HG03280 (cell line): ENCODE results near the gene DYNLT2B.
A peak's percentile ranks its signal among the peaks of the same experiment; 100 is the strongest.
"Not testable (repeated sequence)": the region's sequence is repeated elsewhere in the genome, so short reads cannot be mapped to it uniquely, and the experiment has no call there.

ENCODE experiments used
- ATAC-seq: cut with Tn5 transposase; IDR thresholded peaks from one replicate; pipeline ENCODE4 v1.9.1; 2021; ENCODE audit warnings: mild to moderate bottlenecking, moderate library complexity; ENCODE audit not compliant: unreplicated experiment

DYNLT2B gene

GRCh38 chr3:196274585-196274984, 43.5 kb downstream of the DYNLT2B start:
- peak; percentile 85 for ATAC-seq

DNA sequence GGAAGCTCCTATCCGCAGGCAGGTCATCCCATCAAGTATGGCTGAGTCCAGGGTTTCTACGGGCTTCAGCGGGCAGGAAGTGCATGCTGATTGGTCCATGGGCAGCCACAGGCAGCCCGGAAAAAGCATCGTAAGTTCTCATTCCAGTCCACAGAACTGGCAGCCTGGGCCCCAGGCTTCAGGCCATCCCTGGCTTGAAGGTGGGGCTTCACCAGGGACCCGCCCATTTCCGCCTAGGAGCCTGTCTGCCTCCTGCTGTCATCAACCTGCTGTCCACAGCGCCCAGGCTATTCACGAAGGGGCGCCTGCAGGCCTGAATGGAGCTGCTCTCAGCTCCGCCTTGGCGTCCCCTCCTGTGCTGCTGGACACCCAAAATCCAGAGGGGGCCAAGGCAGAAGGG, 44.4 kb downstream of the DYNLT2B start:
- ATAC-seq: no peak

- no peak for ATAC-seq
Observed at GRCh38 chr3:196272826-196273225, 45.2 kb downstream of the DYNLT2B start.

DNA sequence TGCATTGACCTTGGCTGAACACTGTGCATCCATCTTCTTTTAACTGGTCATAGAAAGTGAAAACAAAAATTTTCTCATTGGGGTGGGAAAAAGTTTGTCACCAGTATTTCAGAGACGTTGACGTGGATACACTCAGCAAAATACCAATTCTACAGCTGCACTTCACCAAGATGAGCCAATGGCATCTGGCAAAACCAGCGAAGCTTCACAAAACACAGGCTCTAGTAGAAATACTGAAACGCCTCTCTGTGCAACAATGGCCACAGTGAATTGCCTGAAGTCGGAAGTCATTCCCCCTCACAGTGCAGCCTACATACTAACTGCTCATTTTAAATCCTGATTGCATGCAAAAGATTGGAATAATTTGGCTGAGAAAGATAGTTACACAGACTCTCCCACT, 47.5 kb downstream of the DYNLT2B start:
- ATAC-seq: no peak

DNA sequence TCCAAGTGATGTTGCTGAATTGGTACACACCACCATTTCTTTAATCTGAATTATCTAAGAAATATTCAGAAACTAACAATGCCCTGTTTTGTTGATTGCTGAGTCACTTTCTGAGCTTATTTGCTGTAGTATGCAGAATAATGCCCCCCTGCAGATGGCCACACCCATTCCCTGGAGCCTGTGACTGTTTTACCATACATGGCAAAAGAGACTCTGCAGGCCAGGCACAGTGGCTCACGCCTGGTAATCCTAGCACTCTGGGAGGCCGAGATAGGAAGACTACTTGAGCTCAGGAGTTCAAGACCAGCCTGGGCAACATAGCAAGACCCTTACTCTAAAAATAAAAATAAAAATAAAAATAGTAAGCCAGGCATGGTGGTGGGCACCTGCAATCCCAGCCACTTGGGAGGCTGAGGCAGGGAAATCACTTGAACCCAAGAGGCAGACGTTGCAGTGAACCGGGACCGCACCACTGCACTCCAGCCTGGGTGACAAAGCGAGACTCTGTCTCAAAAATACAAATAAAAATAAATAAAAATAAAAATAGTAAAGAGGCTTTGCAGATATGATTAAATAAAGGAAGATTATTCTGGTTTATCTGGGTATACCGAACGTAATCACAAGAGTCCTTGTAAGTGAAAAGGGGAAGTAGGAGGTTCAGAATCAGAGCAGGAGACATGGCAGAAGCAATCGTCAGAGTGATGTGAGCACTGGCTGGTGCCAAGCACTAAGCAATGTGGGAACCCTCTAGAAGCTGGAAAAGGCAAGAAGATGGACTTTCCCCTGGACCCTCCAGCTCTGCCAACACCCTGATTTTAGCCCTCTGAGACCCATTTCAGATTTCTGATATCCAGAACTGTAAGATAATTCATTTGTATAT, 49.5 kb downstream of the DYNLT2B start:
- no peak for ATAC-seq

DNA sequence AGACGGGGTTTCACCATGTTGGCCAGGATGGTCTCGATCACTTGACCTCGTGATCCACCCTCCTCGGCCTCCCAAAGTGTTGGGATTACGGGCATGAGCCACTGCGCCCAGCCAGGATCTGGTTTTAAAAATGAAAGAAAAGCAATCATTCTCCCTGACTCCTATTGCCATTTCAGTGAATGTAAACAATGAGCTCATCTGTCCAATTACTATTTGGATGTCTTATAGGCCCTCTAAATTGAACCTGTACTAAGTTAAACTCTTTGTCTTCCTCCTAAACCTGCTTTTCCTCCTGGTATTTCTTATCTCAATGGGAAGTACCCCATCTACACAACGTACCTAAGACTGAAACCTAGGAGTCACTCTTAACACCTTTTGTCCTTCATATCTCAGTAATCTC, 54.2 kb downstream of the DYNLT2B start:
- ATAC-seq: no peak

DNA sequence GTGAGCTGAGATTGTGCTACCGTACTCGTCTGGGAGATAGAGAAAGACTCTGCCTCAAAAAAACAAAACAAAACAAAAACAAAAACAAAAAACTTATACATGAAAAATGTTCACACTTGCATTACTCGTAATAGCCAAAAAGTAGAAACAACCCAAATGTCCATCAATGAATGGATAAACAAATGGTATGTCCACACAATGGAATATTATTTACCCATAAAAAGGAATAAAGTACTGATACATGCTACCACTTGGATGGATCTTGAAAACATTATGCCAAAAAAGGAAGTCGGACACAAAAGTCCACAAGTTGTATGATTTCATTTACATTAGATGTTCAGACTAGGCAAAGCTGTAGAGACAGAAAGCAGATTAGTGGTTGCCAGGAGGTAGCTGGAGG, 57.3 kb downstream of the DYNLT2B start:
- no peak for ATAC-seq

DNA sequence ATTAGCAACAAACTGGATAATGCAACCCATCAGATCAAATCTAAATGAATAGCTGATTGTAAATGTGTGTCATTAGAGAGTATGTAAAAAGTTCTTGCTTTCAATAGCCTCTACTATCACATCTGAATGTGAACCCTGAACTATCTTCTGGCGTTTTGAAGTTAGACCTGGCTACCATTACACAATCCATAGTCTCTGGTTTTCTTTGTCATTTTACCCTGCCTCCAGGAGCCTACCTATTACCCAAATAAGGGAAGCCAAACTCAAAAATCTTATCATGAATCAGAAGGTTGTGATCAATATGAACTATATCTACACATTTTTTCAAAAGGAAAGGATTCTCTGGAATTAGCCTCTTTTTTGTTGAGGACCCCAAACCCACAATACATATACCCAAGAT, 62.3 kb downstream of the DYNLT2B start:
- ATAC-seq: no peak

- ATAC-seq: no peak
Observed at GRCh38 chr3:196254376-196255283, 63.4 kb downstream of the DYNLT2B start.

- ATAC-seq: no peak
Observed at GRCh38 chr3:196251918-196252317, 66.1 kb downstream of the DYNLT2B start.

- no peak for ATAC-seq
Observed at GRCh38 chr3:196246612-196247308, 71.3 kb downstream of the DYNLT2B start.

GRCh38 chr3:196244166-196244565, 73.9 kb downstream of the DYNLT2B start:
- not testable (repeated sequence) for ATAC-seq

DNA sequence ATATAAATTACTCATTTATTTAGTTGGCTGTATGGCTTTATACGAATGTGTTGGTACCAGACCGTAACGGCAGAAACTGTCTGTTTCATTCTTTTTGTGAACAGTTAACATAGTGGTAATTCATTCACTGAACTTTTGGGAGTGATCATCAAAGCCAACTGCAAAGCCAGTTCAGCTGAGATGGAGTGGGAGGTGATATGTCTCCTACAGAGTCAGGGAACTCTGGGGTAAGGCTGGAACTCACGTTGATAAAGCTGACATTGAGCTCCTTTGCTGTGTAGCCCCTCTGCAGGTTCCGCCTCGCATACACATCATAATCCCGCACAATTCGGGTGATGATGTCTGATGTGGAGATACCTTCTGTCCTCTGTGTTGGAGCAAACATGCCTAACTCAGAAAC, 76.3 kb downstream of the DYNLT2B start:
- ATAC-seq: no peak
